A172 (cell line): ENCODE results near the gene SLC25A21. TPM values are rescaled to one million over a fixed set of nuclear protein-coding genes. Genes with fewer than 3 reads are reported as not detected.
"Not testable (repeated sequence)": the region's sequence is repeated elsewhere in the genome, so short reads cannot be mapped to it uniquely, and the experiment has no call there.

Experiments used
- DNase-seq: peaks from one replicate; pipeline ENCODE4 v3.0.0-alpha.2; 2015; ENCODE audit warnings: low spot score
- total RNA-seq: library from RNA; depleted of rRNA; stranded (reverse); fragments of >200 nt; shearing (Covaris generic); gene quantifications from 2 replicates; pipeline ENCODE4 v1.2.3, GENCODE V29; 2014

Gene SLC25A21
- total RNA-seq, 1 experiment from 2014 or later: 0.22 TPM

GRCh38 chr14:36869125-36869524 is 303.3 kb downstream of the SLC25A21 start:
- DNase-seq: no peak

- no peak for DNase-seq
Observed at GRCh38 chr14:36866867-36867266, 305.5 kb downstream of the SLC25A21 start.

GRCh38 chr14:36863271-36863670 is 309.1 kb downstream of the SLC25A21 start:
- no peak for DNase-seq

GRCh38 chr14:36862237-36862636 is 310.2 kb downstream of the SLC25A21 start:
- DNase-seq: not testable (repeated sequence)

- DNase-seq: no peak
Observed at GRCh38 chr14:36860831-36861230, 311.6 kb downstream of the SLC25A21 start.

- DNase-seq: no peak
Observed at GRCh38 chr14:36859119-36859518, 313.3 kb downstream of the SLC25A21 start.

- DNase-seq: no peak
Observed at GRCh38 chr14:36857842-36858445, 314.5 kb downstream of the SLC25A21 start.

- DNase-seq: no peak
Observed at GRCh38 chr14:36857136-36857535, 315.3 kb downstream of the SLC25A21 start.

GRCh38 chr14:36856095-36856878 is 316.1 kb downstream of the SLC25A21 start:
- no peak for DNase-seq

- no peak for DNase-seq
Observed at GRCh38 chr14:36855396-36855795, 317.0 kb downstream of the SLC25A21 start.

GRCh38 chr14:36852981-36853691 is 319.3 kb downstream of the SLC25A21 start:
- DNase-seq: no peak

- no peak for DNase-seq
Observed at GRCh38 chr14:36848213-36848612, 324.2 kb downstream of the SLC25A21 start.

- DNase-seq: no peak
Observed at GRCh38 chr14:36847366-36847765, 325.0 kb downstream of the SLC25A21 start.

- no peak for DNase-seq
Observed at GRCh38 chr14:36845356-36846012, 326.9 kb downstream of the SLC25A21 start.

- no peak for DNase-seq
Observed at GRCh38 chr14:36844443-36845195, 327.8 kb downstream of the SLC25A21 start.

- no peak for DNase-seq
Observed at GRCh38 chr14:36843410-36843809, 329.0 kb downstream of the SLC25A21 start.

GRCh38 chr14:36835128-36835527 is 337.3 kb downstream of the SLC25A21 start:
- DNase-seq: peak; percentile 3

GRCh38 chr14:36834293-36834692 is 338.1 kb downstream of the SLC25A21 start:
- no peak for DNase-seq

- no peak for DNase-seq
Observed at GRCh38 chr14:36829547-36829946, 342.9 kb downstream of the SLC25A21 start.

- DNase-seq: no peak
Observed at GRCh38 chr14:36827861-36828260, 344.5 kb downstream of the SLC25A21 start.

GRCh38 chr14:36826614-36827013 is 345.8 kb downstream of the SLC25A21 start:
- DNase-seq: no peak
